LNCaP clone FGC (cell line): Measurements from ENCODE around the gene RSAD2.

Experiments
- DNase-seq: peaks from one replicate; pipeline ENCODE4 v3.0.0-alpha.2; 2011; ENCODE audit warnings: low read depth
- H3K4me3 ChIP-seq: 2 replicates; pipeline ENCODE4 v1.5.1; 2011; ENCODE audit warnings: mild to moderate bottlenecking, low read depth, low read length, control low read depth
- TF ChIP-seq, protein P1 (sequence below): IDR thresholded peaks from 2 replicates; pipeline ENCODE4 v1.5.1; 2012; ENCODE audit warnings: mild to moderate bottlenecking; ENCODE audit not compliant: control insufficient read depth, insufficient read depth; ENCODE audit errors: extremely low read depth

RSAD2 gene

DNA sequence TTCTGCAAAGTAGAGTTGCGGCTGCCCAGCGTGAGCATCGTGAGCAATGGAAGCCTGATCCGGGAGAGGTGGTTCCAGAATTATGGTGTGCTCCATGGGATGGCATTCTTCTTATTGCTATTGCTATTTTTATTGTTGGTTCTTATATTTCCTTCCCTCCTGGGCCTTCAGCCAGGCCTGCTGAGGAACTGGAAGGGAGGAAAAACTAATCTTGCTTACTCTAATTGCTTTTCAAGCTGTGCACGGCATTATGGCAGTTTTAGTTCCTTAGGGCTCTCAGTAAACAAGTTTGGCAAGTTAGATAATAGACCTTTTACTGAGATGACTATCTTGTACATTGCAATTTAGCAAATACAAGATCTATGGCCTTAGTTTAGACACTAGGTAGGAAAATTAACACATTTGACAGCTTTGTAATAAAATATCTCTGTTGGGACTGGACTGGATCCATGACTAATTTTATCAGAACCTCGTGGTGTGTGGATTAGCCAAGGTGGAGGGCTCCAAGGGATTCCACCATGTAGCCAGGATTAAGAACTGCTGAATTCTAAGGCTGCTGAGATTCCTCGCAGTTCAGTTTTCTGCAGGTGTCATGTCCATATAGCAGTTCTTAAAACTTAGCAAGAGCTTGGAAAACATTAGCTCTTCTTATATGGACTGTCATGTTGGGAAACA lies 6.0 kb downstream of the RSAD2 start:
- H3K4me3 ChIP-seq, result no peak overlapping the region; the same call in 1 of the 2 replicates
- TF ChIP-seq, protein P1, sequence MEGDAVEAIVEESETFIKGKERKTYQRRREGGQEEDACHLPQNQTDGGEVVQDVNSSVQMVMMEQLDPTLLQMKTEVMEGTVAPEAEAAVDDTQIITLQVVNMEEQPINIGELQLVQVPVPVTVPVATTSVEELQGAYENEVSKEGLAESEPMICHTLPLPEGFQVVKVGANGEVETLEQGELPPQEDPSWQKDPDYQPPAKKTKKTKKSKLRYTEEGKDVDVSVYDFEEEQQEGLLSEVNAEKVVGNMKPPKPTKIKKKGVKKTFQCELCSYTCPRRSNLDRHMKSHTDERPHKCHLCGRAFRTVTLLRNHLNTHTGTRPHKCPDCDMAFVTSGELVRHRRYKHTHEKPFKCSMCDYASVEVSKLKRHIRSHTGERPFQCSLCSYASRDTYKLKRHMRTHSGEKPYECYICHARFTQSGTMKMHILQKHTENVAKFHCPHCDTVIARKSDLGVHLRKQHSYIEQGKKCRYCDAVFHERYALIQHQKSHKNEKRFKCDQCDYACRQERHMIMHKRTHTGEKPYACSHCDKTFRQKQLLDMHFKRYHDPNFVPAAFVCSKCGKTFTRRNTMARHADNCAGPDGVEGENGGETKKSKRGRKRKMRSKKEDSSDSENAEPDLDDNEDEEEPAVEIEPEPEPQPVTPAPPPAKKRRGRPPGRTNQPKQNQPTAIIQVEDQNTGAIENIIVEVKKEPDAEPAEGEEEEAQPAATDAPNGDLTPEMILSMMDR, result no peak
- DNase-seq, result peak; percentile 81

- no peak overlapping the region for H3K4me3 ChIP-seq
- TF ChIP-seq, protein P1, result no peak
- no peak for DNase-seq
These were observed 8.0 kb downstream of the RSAD2 start for GRCh38 chr2:6885551-6885950.

GRCh38 chr2:6885968-6886367 lies 8.4 kb downstream of the RSAD2 start:
- DNase-seq, result no peak
- TF ChIP-seq, protein P1, result no peak
- no peak overlapping the region for H3K4me3 ChIP-seq

DNA sequence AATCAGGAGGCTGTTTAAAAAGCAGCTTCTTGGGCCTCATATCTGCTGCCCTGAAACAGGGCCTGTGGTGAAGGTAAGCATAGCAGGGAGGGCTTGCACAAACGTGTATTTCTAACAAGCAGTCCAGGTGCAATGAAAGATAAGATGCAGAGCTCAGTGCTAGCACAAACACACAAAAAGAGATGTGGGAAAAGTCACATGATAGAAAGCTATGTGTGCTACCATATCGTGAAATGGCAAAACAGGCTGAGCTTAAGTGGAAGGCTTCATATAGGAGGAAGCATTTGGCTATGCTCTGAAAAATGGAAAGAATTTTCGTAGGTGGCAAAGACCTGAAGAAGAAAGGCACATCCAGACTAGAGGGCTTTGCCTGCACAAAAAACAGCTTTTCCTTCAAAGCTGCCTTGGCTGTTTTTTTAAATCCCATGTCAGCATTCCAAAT lies 10.2 kb downstream of the RSAD2 start:
- DNase-seq, result no peak
- no peak overlapping the region for H3K4me3 ChIP-seq
- TF ChIP-seq, protein P1, result no peak

DNA sequence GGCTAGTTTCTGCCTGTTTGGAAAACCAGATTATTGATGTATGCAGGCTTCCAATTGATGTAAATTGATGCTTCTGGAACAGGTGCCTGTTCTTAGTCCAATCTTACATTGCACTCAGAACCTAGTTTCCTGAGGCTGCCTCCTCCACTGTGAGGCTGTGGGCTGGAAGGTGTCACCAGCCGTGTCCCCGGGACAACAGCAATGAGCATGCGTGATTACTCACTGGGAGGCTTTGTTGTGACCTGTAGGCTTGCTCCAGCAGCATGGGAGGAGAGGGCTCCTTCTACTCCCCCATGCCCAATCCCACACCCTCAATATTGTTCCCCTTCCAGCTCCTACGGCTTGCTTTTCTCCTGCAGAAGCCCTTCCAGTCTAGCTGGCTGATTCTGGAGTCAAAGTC lies 11.1 kb downstream of the RSAD2 start:
- DNase-seq, result no peak
- no peak overlapping the region for H3K4me3 ChIP-seq
- TF ChIP-seq, protein P1, result no peak

DNA sequence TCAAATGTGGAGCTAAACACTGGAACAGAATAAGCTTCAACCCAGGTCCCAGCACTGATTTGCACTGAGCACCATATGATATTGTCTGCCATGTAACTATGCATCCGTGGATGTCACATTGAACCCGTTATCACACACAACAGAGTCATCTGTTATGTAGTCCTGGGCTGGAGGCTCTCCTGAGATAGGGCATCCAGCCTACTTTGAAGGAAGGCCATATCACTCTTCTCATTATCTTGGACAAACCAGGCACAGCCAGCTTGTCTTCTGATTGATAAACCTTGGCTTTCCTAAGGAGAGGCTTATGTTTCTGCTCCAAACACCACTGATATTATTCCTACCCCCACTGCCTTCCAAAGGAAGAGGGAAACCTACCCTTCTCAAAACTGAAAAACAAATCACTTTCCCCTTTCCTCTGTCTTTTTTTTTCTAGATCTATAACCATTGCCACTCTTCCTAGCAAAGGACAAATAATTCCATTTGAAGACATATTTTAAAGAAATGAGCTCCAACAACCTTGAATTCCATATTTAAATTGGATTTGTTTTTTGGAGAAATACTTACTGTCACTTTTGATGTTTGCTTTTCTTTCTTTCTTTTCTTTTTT lies 16.4 kb downstream of the RSAD2 start:
- no peak overlapping the region for H3K4me3 ChIP-seq
- no peak for DNase-seq

More for the DNA sequence above, 16.4 kb downstream of the RSAD2 start:
- TF ChIP-seq, protein P1, result no peak
